Coronary artery (tissue), 2 donors: ENCODE data around the gene XK.

Experiments
- DNase-seq: peaks from one replicate; pipeline ENCODE4 v3.0.0-alpha.2; 2017; ENCODE audit warnings: low spot score
- H3K27ac ChIP-seq, 2 donors: fragments of 200-600 bp; sonication (generic); one replicate each; pipeline ENCODE4 v1.5.1; 2016 to 2019
- H3K4me3 ChIP-seq: fragments of 200-600 bp; sonication (generic); 2 replicates; pipeline ENCODE4 v1.5.1; 2016; ENCODE audit warnings: mild to moderate bottlenecking, moderate library complexity
- TF ChIP-seq, protein P1 (sequence below): fragments of 200-600 bp; sonication (generic); IDR thresholded peaks from one replicate; pipeline ENCODE4 v1.5.1; 2019; ENCODE audit warnings: antibody characterized with exemption

The XK gene

DNA sequence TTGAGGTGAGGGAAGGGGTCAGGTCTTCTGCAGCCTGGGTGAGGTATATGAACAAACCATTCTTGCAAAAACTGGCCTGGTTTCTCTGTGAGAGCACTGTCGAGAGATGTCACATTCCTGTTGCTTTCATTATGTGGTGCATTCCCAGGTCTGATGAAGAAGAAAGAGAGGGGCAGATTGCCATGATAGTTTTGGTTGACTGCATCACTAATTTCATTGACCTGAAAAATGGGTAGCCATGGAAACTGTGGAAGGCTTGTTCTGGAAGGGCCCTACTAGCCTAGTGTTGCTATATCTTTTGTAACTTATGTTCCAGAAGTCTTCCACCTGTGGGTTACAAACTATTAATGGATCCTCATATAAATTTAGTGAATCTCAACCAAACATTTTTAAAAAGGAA, 61.4 kb downstream of the XK start:
- no peak for DNase-seq
- Histone ChIP-seq H3K27ac (no peak overlapping the region), H3K4me3 (no peak overlapping the region)
- TF ChIP-seq, protein P1, sequence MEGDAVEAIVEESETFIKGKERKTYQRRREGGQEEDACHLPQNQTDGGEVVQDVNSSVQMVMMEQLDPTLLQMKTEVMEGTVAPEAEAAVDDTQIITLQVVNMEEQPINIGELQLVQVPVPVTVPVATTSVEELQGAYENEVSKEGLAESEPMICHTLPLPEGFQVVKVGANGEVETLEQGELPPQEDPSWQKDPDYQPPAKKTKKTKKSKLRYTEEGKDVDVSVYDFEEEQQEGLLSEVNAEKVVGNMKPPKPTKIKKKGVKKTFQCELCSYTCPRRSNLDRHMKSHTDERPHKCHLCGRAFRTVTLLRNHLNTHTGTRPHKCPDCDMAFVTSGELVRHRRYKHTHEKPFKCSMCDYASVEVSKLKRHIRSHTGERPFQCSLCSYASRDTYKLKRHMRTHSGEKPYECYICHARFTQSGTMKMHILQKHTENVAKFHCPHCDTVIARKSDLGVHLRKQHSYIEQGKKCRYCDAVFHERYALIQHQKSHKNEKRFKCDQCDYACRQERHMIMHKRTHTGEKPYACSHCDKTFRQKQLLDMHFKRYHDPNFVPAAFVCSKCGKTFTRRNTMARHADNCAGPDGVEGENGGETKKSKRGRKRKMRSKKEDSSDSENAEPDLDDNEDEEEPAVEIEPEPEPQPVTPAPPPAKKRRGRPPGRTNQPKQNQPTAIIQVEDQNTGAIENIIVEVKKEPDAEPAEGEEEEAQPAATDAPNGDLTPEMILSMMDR = no peak

- DNase-seq = no peak
- H3K27ac ChIP-seq = no peak overlapping the region
- H3K4me3 ChIP-seq = no peak overlapping the region
- TF ChIP-seq, protein P1 = no peak
Observed at GRCh38 chrX:37752281-37752680, 66.7 kb downstream of the XK start.

DNA sequence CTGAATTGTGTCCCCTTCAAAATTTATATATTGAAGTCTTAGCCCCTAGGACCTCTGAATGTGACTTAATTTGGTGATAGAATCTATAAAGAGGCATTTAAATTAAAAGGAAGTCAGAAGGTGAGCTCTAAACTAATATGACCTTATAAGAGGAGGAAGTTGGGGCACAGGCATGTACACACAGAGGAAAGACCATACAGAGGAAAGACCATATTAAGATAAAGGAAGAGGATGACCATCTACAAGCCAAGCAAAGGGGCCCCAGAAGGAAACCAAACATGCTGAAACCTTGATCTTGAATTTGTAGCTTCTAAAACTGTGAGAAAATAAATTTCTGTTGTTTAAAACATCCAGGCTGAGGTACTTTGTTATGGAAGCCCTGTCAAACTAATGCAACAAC, 67.3 kb downstream of the XK start:
- TF ChIP-seq, protein P1 = no peak
- no peak for DNase-seq
- Histone ChIP-seq H3K4me3 (no peak overlapping the region), H3K27ac (no peak overlapping the region)

DNA sequence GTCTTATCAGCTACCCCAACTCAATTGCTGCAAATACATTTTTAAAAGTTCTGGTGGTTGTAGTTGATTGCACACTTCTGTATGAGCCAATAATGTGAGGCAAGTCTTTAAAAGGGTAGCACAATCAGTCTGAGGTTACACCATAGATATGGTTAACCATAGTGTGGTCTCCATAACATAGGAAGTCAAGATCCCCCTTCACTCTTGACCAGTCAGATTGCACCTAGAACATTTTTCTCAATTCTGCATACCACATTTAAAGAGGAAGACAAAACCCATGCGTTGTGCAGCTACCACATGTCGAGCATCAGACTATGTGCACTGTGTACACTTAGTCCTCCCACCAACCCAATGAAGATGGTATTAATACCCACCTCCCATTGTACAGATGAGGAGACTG, 67.8 kb downstream of the XK start:
- no peak overlapping the region for H3K27ac ChIP-seq
- TF ChIP-seq, protein P1 = no peak

GRCh38 chrX:37754516-37754915, 68.9 kb downstream of the XK start:
- no peak for DNase-seq
- Histone ChIP-seq H3K4me3 (no peak overlapping the region), H3K27ac (no peak overlapping the region)
- TF ChIP-seq, protein P1 = no peak

More for the DNA sequence above, 67.8 kb downstream of the XK start:
- H3K4me3 ChIP-seq = no peak overlapping the region
- no peak for DNase-seq

DNA sequence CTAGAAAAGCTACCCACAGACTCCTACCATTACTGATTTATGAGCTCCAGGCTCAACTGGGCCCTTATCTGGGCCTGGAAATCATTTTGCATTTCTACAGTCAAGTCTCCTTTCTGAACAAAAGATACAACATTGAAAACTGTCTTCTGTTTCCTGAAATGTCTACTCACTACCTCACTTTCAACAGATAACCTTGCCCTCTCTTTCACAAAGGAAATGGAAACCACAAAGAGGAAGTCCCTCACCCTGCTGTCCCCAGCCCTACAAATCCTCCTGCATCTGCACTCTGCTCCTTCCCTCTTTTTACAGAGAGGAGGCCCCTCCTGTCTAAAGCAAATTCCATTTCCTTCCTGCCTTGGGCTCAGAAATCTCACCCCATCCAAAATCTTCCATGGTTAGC, 69.4 kb downstream of the XK start:
- DNase-seq = no peak
- TF ChIP-seq, protein P1 = no peak
- H3K27ac ChIP-seq = no peak overlapping the region
- no peak overlapping the region for H3K4me3 ChIP-seq

DNA sequence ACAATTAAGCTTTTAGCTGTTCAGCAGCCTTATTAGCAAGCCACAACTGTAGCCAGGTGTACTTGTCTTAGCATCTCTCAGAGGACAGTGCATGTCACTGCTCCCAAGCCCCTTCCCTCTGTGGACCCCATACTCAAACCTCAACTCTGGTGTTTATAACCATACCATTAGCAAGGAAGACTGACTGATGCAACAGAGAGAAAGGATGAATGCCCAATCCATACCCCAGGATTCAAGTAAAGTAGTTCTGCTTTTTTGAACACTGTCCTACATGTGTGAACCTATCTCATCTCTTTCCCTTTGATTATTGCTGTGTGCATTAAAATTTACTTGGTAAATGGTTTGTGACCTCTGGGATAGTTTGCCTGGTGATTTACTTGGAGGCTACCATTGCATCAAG, 71.5 kb downstream of the XK start:
- Histone ChIP-seq H3K4me3 (no peak overlapping the region), H3K27ac (no peak overlapping the region)
- TF ChIP-seq, protein P1 = no peak
- DNase-seq = no peak
